Heart right ventricle (tissue), 16 donors: ENCODE measurements around the gene EML1. TPM values are rescaled to one million over a fixed set of nuclear protein-coding genes. Genes with fewer than 3 reads are reported as not detected.

ENCODE experiments used
- ATAC-seq, 8 donors: fragments of 200-7000 bp; cut with Tn5 transposase; one replicate each; pipeline ENCODE4 v1.9.1; 2020; ENCODE audit warnings: mild to moderate bottlenecking in 8 of 8, moderate library complexity in 8 of 8, moderate number of reproducible peaks in 1 of 8
- DNase-seq, 2 donors: peaks; one replicate each; pipeline ENCODE4 v3.0.0-alpha.2; 2020
- H3K27ac ChIP-seq, 10 donors: fragments of 200-600 bp; sonication (generic) in 2 of 10; one replicate each; pipeline versions ENCODE4 v1.5.0 to v1.8.0; 2020 to 2022; ENCODE audit warnings: mild to moderate bottlenecking in 3 of 10
- H3K27me3 ChIP-seq, 7 donors: fragments of 200-600 bp; one replicate each; pipeline ENCODE4 v1.8.0; 2021 to 2022; ENCODE audit warnings: mild to moderate bottlenecking in 2 of 7
- H3K36me3 ChIP-seq, 9 donors: fragments of 200-600 bp; sonication (generic) in 1 of 9; one replicate each; pipeline versions ENCODE4 v1.5.0 to v1.8.0; 2020 to 2022; ENCODE audit warnings: mild to moderate bottlenecking in 2 of 9
- H3K4me1 ChIP-seq, 9 donors: fragments of 200-600 bp; sonication (generic) in 1 of 9; one replicate each; pipeline versions ENCODE4 v1.5.0 to v1.8.0; 2020 to 2022; ENCODE audit warnings: mild to moderate bottlenecking in 4 of 9
- H3K4me3 ChIP-seq, 10 donors: fragments of 200-600 bp; sonication (generic) in 2 of 10; one replicate each; pipeline versions ENCODE4 v1.5.0 to v1.8.0; 2020 to 2022; ENCODE audit warnings: mild to moderate bottlenecking in 7 of 10, moderate library complexity in 2 of 10
- H3K9me3 ChIP-seq, 11 donors: fragments of 200-600 bp in 10 of 11; sonication (generic) in 2 of 11; one replicate each; pipeline versions ENCODE4 v1.5.0 to v1.8.0; 2013 to 2022; ENCODE audit warnings: mild to moderate bottlenecking in 2 of 11, control low read depth in 1 of 11, moderate library complexity in 1 of 11
- WGBS, 2 donors: extraction: QIAGEN DNeasy Blood & Tissue Kit; methylation state at CpG; one replicate each; pipeline ENCODE4 v1.1.7; 2013; ENCODE audit warnings: inconsistent platforms in 1 of 2; 5-methylcytosine and 5-hydroxymethylcytosine counted together
- intact Hi-C, 10 donors: fragments of 100-400 bp; cut with DNase I; formaldehyde crosslinking; loops; one replicate each; pipeline versions ENCODE4 v1.11.1 to v1.14.2; 2022
- long read RNA-seq, 3 donors: library from polyadenylated mRNA; unstranded; transcript quantifications; one replicate each; pipeline ENCODE4 v2.0.0, GENCODE V29; 2020 to 2021
- polyA plus RNA-seq, 2 donors: library from polyadenylated mRNA; stranded (reverse); fragments of 200-250 nt; gene quantifications; one replicate each; pipeline ENCODE4 v1.2.3, GENCODE V29; 2013
- total RNA-seq, 10 donors: library from RNA; stranded (reverse); fragmentation: NEBNext Ultra II Directional in 3 of 10; extraction: Animal tissue kit (Norgen Biotek cat#: 25700) in 3 of 10; gene quantifications; one replicate each; pipeline versions ENCODE4 v1.2.1 to v1.2.4, GENCODE V29; 2021 to 2023
- TF ChIP-seq, protein P1 (sequence below), 9 donors: fragments of 200-600 bp; sonication (generic) in 2 of 9; IDR thresholded peaks; one replicate each; pipeline versions ENCODE4 v1.5.0 to v1.8.0; 2021 to 2022; ENCODE audit warnings: antibody characterized with exemption in 9 of 9, mild to moderate bottlenecking in 5 of 9, moderate library complexity in 1 of 9
- donor health status: Arrhythmogenic right ventricular cardiomyopathy.
- donor health status: ischemic (EF 13 %, LVEDD 7.1; RV severe dilation, severe dysfunction).
- donor health status: healthy with polysubstance abuse.
- donor health status: DM: no; HTN: yes; CAD: no.
- donor health status: DM: no; HTN: no; CAD: no.
- donor health status: ischemic (EF 25% LVEDD 6.9; RV normal size, moderate dysfunction).
- donor health status: ischemic (EF 25% LVEDD 5.7; RV mildly dilated, moderate dysfunction).
- donor health status: healthy.
- donor health status: DM: yes; HTN: yes; CAD: no.
- donor health status: Ischemic cardiomyopathy.
- donor health status: ischemic (EF 35%, LVEDD 5.7; RV mildly dilated, moderate dysfunction).
- donor health status: nonischemic (EF 11% LVEDD 7.7; RV severe dilation, severe dysfunction).
- donor health status: DM: yes; HTN: yes; CAD: no.
- donor health status: PGD.
- donor health status: ischemic (EF 29% LVEDD 5.4; RV normal size, mild dysfunction).
- donor health status: nonischemic (EF 23%, LVEDD 6.1; RV moderate dilation, normal function).

Gene EML1
- 10 to 100 TPM; 28.6 to 49.2 (median 36.3) TPM for total RNA-seq
- 10 to 100 TPM in 1 of 2 donors, 1 to 10 TPM in 1; 9.1 to 11.0 TPM for polyA plus RNA-seq
- long read RNA-seq, donor 1, full-length matches to known transcripts = 7 of 135 reads
- long read RNA-seq, donor 1, partial matches to known transcripts = 8 of 135 reads
- long read RNA-seq, donor 1, other reads (novel, unspliced or antisense) = 120 of 135 reads
- long read RNA-seq, donor 2, full-length matches to known transcripts = 4 of 123 reads
- long read RNA-seq, donor 2, partial matches to known transcripts = 9 of 123 reads
- long read RNA-seq, donor 2, other reads (novel, unspliced or antisense) = 110 of 123 reads
- long read RNA-seq, donor 3, full-length matches to known transcripts = 4 of 125 reads
- long read RNA-seq, donor 3, partial matches to known transcripts = 14 of 125 reads
- long read RNA-seq, donor 3, other reads (novel, unspliced or antisense) = 107 of 125 reads

DNA sequence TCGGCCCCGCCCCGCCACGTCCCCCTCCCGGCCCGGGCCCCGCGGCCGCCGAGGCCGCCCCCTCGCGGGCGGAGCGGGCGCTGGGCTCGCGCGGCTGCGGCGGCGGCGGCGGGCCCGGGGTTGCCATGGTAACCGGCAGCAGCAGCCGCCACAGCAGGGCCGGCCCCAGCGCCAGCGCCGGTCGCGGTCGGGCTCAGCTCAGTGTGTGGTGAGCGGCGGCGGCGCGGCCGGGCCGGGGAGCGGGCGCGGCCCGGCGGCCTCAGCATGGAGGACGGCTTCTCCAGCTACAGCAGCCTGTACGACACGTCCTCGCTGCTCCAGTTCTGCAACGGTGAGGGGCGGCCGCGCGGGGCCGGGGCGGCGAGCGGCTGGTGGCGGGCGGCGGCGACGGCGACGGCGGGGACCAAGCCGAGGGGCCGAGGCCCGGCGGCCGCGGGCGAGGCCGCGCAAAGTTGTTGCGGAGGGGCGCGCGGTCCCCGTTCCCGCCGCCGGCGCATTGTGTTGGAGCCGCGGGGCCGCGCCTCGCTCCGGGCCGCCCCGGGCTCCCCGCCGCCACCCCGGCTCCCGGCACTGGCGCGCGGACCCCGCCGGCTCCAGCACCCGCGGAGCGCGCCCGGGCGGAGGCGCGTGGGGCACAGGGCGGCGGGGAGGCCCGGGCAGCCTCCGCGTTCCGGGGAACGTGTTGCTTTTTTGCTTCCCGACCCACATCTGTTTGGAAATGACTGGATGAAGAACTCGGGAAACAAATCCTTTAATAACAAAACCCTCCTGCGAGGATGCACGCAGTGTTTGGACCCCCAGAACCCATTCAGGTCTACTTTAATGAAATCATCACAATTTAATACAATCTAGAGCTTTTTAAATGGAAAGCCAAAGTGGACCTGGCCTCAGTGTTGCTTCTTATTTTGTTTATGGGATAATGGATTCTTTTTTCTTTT is at the start of gene EML1:
Gene EML1 (plus strand): TSS at position 201 of the 938 bp plus-strand sequence. CDS start 64 bp downstream, at position 265.
- peak; percentile 77 to 93 (median 89) for ATAC-seq
- peak within 1 kb of the TSS in 9 of 10 donors; percentile 41 to 62 (median 57) for H3K4me3 ChIP-seq
- intact Hi-C loops = loop anchor here in 8 of 10 donors (2.0 to 10.0 kb wide), 13 partner anchors 36 to 111 kb away; partner anchors contain the start of gene CYP46A1 (in 2 of the 8)
- 0 to 1% methylated on average over 67 to 121 of the region's 121 CpGs for WGBS, 2 donors
- peak within 1 kb of the TSS; percentile 67 to 93 (median 87) for H3K27ac ChIP-seq
- TF ChIP-seq, protein P1, sequence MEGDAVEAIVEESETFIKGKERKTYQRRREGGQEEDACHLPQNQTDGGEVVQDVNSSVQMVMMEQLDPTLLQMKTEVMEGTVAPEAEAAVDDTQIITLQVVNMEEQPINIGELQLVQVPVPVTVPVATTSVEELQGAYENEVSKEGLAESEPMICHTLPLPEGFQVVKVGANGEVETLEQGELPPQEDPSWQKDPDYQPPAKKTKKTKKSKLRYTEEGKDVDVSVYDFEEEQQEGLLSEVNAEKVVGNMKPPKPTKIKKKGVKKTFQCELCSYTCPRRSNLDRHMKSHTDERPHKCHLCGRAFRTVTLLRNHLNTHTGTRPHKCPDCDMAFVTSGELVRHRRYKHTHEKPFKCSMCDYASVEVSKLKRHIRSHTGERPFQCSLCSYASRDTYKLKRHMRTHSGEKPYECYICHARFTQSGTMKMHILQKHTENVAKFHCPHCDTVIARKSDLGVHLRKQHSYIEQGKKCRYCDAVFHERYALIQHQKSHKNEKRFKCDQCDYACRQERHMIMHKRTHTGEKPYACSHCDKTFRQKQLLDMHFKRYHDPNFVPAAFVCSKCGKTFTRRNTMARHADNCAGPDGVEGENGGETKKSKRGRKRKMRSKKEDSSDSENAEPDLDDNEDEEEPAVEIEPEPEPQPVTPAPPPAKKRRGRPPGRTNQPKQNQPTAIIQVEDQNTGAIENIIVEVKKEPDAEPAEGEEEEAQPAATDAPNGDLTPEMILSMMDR (IDR thresholded peaks at IDR 0.05) = peak in 1 of 9 donors; percentile 14
- H3K4me1 ChIP-seq = peaks cover 3 to 56% (median 30%) of the 10 kb centered on the region in 9 donors
- H3K9me3 ChIP-seq = peaks cover 0 to 5% (median 0%) of the 10 kb centered on the region in 11 donors
- DNase-seq = peak; percentile 83 to 88
- no peaks in the 10 kb centered on the region for H3K36me3 ChIP-seq
- H3K27me3 ChIP-seq = peaks cover 0 to 46% (median 0%) of the 10 kb centered on the region in 7 donors

DNA sequence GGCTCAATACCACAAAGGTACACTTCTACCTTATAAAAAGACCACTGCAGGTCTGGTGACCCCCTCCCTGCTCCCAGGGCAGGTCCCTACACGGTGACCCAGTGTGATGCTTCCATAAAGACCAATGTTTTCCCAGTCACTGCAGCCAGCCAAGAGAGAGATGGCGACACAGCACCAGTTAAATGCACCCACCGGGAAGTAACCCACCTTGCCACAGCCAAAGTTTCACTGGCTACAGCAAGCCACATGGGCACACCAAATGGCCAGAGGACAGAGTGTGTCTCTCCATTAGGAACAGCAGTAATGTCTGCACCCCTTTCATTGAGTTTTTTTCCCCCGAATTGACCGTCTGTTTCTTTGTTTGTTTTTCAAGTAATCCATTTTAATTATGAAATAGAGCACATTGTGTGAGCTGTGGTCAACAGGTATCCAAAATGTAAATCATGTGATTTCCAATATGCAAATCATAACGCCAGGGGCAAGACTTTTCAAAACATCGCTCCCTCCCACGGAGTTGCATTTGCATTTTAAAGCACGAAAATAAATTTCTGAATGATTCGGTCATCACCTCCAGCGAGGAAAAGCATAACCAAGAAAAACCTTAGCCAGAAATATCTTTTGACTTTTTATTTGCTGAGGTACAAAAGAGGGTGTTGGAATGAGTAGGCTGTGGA is 48.9 kb upstream of the EML1 start:
- no peak overlapping the region for H3K4me3 ChIP-seq
- peaks cover 25 to 85% (median 68%) of the 10 kb centered on the region in 9 donors for H3K4me1 ChIP-seq
- peak overlapping the region in 2 of 10 donors; percentile 45 to 90 for H3K27ac ChIP-seq
- H3K36me3 ChIP-seq = no peaks in the 10 kb centered on the region
- DNase-seq (no peak), ATAC-seq (no peak)
- TF ChIP-seq, protein P1 (IDR thresholded peaks at IDR 0.05) = no peak
- H3K27me3 ChIP-seq = no peaks in the 10 kb centered on the region
- no peaks in the 10 kb centered on the region for H3K9me3 ChIP-seq
- 84 to 85% methylated on average over 11 of the region's 11 CpGs for WGBS, 2 donors
- intact Hi-C loops = loop anchor here in 1 of 10 donors (5.0 kb wide), 1 partner anchor 43 kb away; no protein-coding TSS in a partner anchor

DNA sequence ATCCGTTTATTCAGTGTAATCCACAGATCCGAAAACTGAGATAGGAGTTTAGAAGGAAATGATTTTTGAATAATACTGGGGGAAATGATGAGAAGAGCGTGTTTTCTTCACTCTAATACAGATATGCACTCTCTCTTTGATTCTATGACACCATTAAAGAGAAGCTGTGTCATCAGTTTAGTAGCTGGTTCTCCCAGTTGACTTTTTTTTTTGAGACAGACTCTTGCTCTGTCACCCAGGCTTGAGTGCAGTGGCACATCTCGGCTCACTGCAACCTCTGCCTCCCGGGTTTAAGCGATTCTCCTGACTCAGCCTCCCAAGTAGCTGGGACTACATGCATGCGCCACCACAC is 48.4 kb upstream of the EML1 start:
- H3K36me3 ChIP-seq = no peaks in the 10 kb centered on the region
- H3K4me1 ChIP-seq = peaks cover 29 to 85% (median 68%) of the 10 kb centered on the region in 9 donors
- ATAC-seq (no peak), DNase-seq (no peak)
- TF ChIP-seq, protein P1 (IDR thresholded peaks at IDR 0.05) = no peak
- WGBS, 2 donors = 89 to 94% methylated on average over 7 of the region's 7 CpGs
- H3K4me3 ChIP-seq = no peak overlapping the region
- no peaks in the 10 kb centered on the region for H3K27me3 ChIP-seq
- peak overlapping the region in 4 of 10 donors; percentile 45 to 90 (median 84) for H3K27ac ChIP-seq
- H3K9me3 ChIP-seq = no peaks in the 10 kb centered on the region
- intact Hi-C loops = loop anchor here in 1 of 10 donors (5.0 kb wide), 1 partner anchor 42 kb away; no protein-coding TSS in a partner anchor
